GM12878 (cell line): ENCODE data around the gene FAM3B. TPM values are rescaled to one million over a fixed set of nuclear protein-coding genes. Genes with fewer than 3 reads are reported as not detected.

Experiments used
- ATAC-seq: fragments of 200-7000 bp; cut with Tn5 transposase; 3 replicates; pipeline ENCODE4 v1.9.1; 2020; ENCODE audit warnings: mild to moderate bottlenecking, moderate library complexity
- BruUV-seq: library from RNA; stranded (reverse); fragments of 400-500 nt; replicated peaks from 2 replicates; lab custom pipeline; 2021; lab: Mats Ljungman, UMichigan
- CTCF ChIA-PET: fragments of 300-600 bp; sonication (Branson Sonifier 250); formaldehyde crosslinking; extraction: SDS; loops from one replicate; lab custom pipeline; 2021; ENCODE audit warnings: inconsistent platforms; lab: Yijun Ruan, JAX
- POLR2A ChIA-PET: fragments of 350-600 bp; formaldehyde crosslinking; extraction: SDS; loops from one replicate; lab custom pipeline; 2021; ENCODE audit warnings: inconsistent platforms; lab: Charles Lee
- RAD21 ChIA-PET: fragments of 300-600 bp; sonication (Branson Sonifier 250); formaldehyde crosslinking; loops from one replicate; lab custom pipeline; 2023; ENCODE audit warnings: antibody characterized with exemption; ENCODE audit not compliant: unreplicated experiment; lab: Charles Lee
- SMC1A ChIA-PET: fragments of 300-600 bp; sonication (Branson Sonifier 250); formaldehyde crosslinking; loops from one replicate; lab custom pipeline; 2023; ENCODE audit not compliant: unreplicated experiment, uncharacterized antibody; lab: Charles Lee
- DNase-seq: peaks from one replicate; pipeline ENCODE4 v3.0.0-alpha.2; 2011; ENCODE audit warnings: low read depth, low spot score
- FAIRE-seq: peaks from 3 replicates; lab custom pipeline; 2011; peaks lifted over from hg19 to GRCh38; lab: Jason Lieb, UNC
- H2AFZ ChIP-seq: 2 replicates; pipeline ENCODE4 v1.6.0; 2011; ENCODE audit warnings: low read depth, low read length, control low read depth; ENCODE audit not compliant: control insufficient read depth
- H3K27ac ChIP-seq: 2 replicates; pipeline ENCODE4 v1.5.1; 2011; ENCODE audit warnings: control low read depth; ENCODE audit not compliant: control insufficient read depth, insufficient read depth
- H3K27me3 ChIP-seq, 2 experiments: replicated peaks in 1 of 2; 2 replicates each; pipeline versions ENCODE4 v1.6.0 to v1.6.1; 2011; ENCODE audit warnings: low read length in 1 of 2; ENCODE audit not compliant: control insufficient read depth in 2 of 2, insufficient read depth in 2 of 2
- H3K36me3 ChIP-seq, 2 experiments: 2 replicates each; pipeline ENCODE4 v1.5.1; 2011; ENCODE audit warnings: low read length in 1 of 2; ENCODE audit not compliant: control insufficient read depth in 2 of 2, insufficient read depth in 2 of 2
- H3K4me1 ChIP-seq: 2 replicates; pipeline ENCODE4 v1.6.1; 2011; ENCODE audit warnings: mild to moderate bottlenecking, low read length, moderate library complexity, mixed read lengths; ENCODE audit not compliant: control insufficient read depth, insufficient read depth
- H3K4me2 ChIP-seq: 2 replicates; pipeline ENCODE4 v1.6.0; 2011; ENCODE audit warnings: control low read depth; ENCODE audit not compliant: control insufficient read depth, insufficient read depth
- H3K4me3 ChIP-seq: fragments of 200-600 bp; sonication (generic); 2 replicates; pipeline ENCODE4 v1.5.1; 2016
- H3K79me2 ChIP-seq: 2 replicates; pipeline ENCODE4 v1.6.0; 2011; ENCODE audit warnings: low read length; ENCODE audit not compliant: control insufficient read depth, insufficient read depth
- H3K9ac ChIP-seq: 2 replicates; pipeline ENCODE4 v1.8.0; 2011; ENCODE audit warnings: low read length, control low read depth, mixed read lengths; ENCODE audit not compliant: control insufficient read depth, insufficient read depth
- H3K9me3 ChIP-seq: replicated peaks from 3 replicates; pipeline ENCODE4 v1.5.1; 2011; ENCODE audit warnings: mild to moderate bottlenecking, low read length; ENCODE audit not compliant: control insufficient read depth, insufficient read depth
- H4K20me1 ChIP-seq: 2 replicates; pipeline ENCODE4 v1.6.0; 2011; ENCODE audit not compliant: control insufficient read depth, insufficient read depth
- BACH1 ChIP-seq: fragments of 450-650 bp; IDR thresholded peaks from 2 replicates; pipeline ENCODE4 v1.6.1; 2017; ENCODE audit warnings: mild to moderate bottlenecking, borderline replicate concordance
- BRCA1 ChIP-seq: IDR thresholded peaks from 2 replicates; pipeline ENCODE4 v1.6.1; 2011; ENCODE audit warnings: low read depth, low read length, improper control_type of control experiment
- CBX5 ChIP-seq: sonication (generic); IDR thresholded peaks from 2 replicates; pipeline ENCODE4 v1.6.1; 2016; ENCODE audit warnings: low read depth, moderate library complexity, mild to moderate bottlenecking, inconsistent platforms
- CHD1 ChIP-seq: IDR thresholded peaks from 2 replicates; pipeline ENCODE4 v1.6.1; 2012; ENCODE audit warnings: low read depth, low read length, improper control_type of control experiment
- CREM ChIP-seq: IDR thresholded peaks from 2 replicates; pipeline ENCODE4 v1.6.1; 2014; ENCODE audit warnings: antibody characterized with exemption, low read depth
- FOXM1 ChIP-seq: IDR thresholded peaks from 2 replicates; pipeline ENCODE4 v1.6.1; 2012; ENCODE audit warnings: low read depth, mild to moderate bottlenecking, inconsistent platforms, low read length, moderate library complexity
- MYB ChIP-seq: fragments of 150-350 bp; IDR thresholded peaks from 2 replicates; pipeline ENCODE4 v1.6.1; 2014; ENCODE audit warnings: mild to moderate bottlenecking, low read depth, low read length, borderline replicate concordance
- NBN ChIP-seq: fragments of 450-650 bp; IDR thresholded peaks from 2 replicates; pipeline ENCODE4 v1.6.1; 2016
- RB1 ChIP-seq: fragments of 450-650 bp; formaldehyde crosslinking; IDR thresholded peaks from 2 replicates; pipeline ENCODE4 v1.6.1; 2017; ENCODE audit warnings: mild to moderate bottlenecking, borderline replicate concordance
- RBBP5 ChIP-seq: fragments of 200-600 bp; sonication (generic); conservative IDR thresholded peaks from 2 replicates; pipeline ENCODE4 v1.6.1; 2016
- RELB ChIP-seq: fragments of 450-650 bp; IDR thresholded peaks from 2 replicates; pipeline ENCODE4 v1.6.1; 2017; ENCODE audit warnings: low read depth, mild to moderate bottlenecking, moderate library complexity
- STAT1 ChIP-seq: fragments of 450-650 bp; conservative IDR thresholded peaks from 2 replicates; pipeline ENCODE4 v1.6.1; 2014; ENCODE audit warnings: antibody characterized with exemption, mild to moderate bottlenecking
- TCF3 ChIP-seq: IDR thresholded peaks from 2 replicates; pipeline ENCODE4 v1.6.1; 2012; ENCODE audit warnings: low read depth, mild to moderate bottlenecking, low read length, borderline replicate concordance; ENCODE audit not compliant: insufficient read depth
- USF1 ChIP-seq: IDR thresholded peaks from 2 replicates; pipeline ENCODE4 v1.6.1; 2011; ENCODE audit warnings: borderline replicate concordance, low read depth, mild to moderate bottlenecking, moderate library complexity, mixed read lengths, low read length; ENCODE audit not compliant: insufficient read depth; ENCODE audit errors: extremely low read length
- ZSCAN29 ChIP-seq: fragments of 450-650 bp; IDR thresholded peaks from 2 replicates; pipeline ENCODE4 v1.6.1; 2017; ENCODE audit warnings: mild to moderate bottlenecking, moderate library complexity
- WGBS: methylation state at CpG from one replicate; pipeline ENCODE4 v1.1.6; 2016; ENCODE audit warnings: low lambda C conversion rate; ENCODE audit not compliant: insufficient replicate concordance, insufficient coverage; ENCODE audit errors: missing lambda C conversion rate; 5-methylcytosine and 5-hydroxymethylcytosine counted together
- in situ Hi-C: fragments of 300-500 bp; cut with MboI; formaldehyde crosslinking; loops from 9 replicates; pipeline ENCODE4 v1.14.3; 2018; ENCODE audit warnings: mixed read lengths
- intact Hi-C: fragments of 100-400 bp; cut with micrococcal nuclease; formaldehyde crosslinking; loops from one replicate; pipeline ENCODE4 v1.14.2; 2022; ENCODE audit not compliant: unreplicated experiment
- polyA plus RNA-seq, 11 experiments: library from polyadenylated mRNA; depleted of rRNA in 4 of 11; unstranded in 6 of 11; stranded (reverse) in 5 of 11; fragments of >200 nt; fragmentation: Nextera tagmentation in 4 of 11; fragmentation: Illumina TruSeq in 1 of 11; extraction: Ambion mirVana in 4 of 11; extraction: Trizol in 1 of 11; gene quantifications; 1 replicate in 1 of 11; 2 replicates in 10 of 11; pipeline versions ENCODE4 v1.2.1 to v1.2.3, GENCODE V29; 2011 to 2016; ENCODE audit warnings: inconsistent platforms in 2 of 11, missing spikeins in 2 of 11, low read depth in 1 of 11
- total RNA-seq, 4 experiments: library from RNA; depleted of rRNA in 3 of 4; stranded (reverse); fragments of >200 nt in 3 of 4; fragmentation: Illumina TruSeq in 1 of 4; extraction: Trizol in 1 of 4; gene quantifications; 2 replicates each; pipeline versions ENCODE4 v1.2.1 to v1.2.3, GENCODE V29; 2013 to 2021
- TF ChIP-seq, protein P1 (sequence below): IDR thresholded peaks from 2 replicates; pipeline ENCODE4 v1.6.1; 2012; ENCODE audit warnings: mild to moderate bottlenecking, low read depth, low read length
- TF ChIP-seq, protein P2 (sequence below): fragments of 450-650 bp; IDR thresholded peaks from 2 replicates; pipeline ENCODE4 v1.6.1; 2017; ENCODE audit warnings: mild to moderate bottlenecking, low read depth, inconsistent platforms; ENCODE audit not compliant: poor library complexity, severe bottlenecking

The FAM3B gene
- total and polyA plus RNA-seq, 10 of the 15 experiments (the other 5 are each of a cell fraction or from before 2014, with no cell fraction given) = 0.12 TPM; not detected in 9

GRCh38 chr21:41294548-41295231 lies 21.9 kb upstream of the FAM3B start:
- ChIA-PET RAD21 (no interaction called here), CTCF (no interaction called here), POLR2A (no interaction called here), SMC1A (interaction anchor here (2.1 kb wide), 1 partner anchor 11 kb away, joined by 5 read pairs; no protein-coding TSS in a partner anchor)
- no peak overlapping the region for H3K4me3 ChIP-seq
- H2AFZ ChIP-seq = no peak overlapping the region
- H3K4me1 ChIP-seq = no peaks in the 10 kb centered on the region
- H3K4me2 ChIP-seq = no peak overlapping the region
- FAIRE-seq = no peak
- intact Hi-C loops = no loop called here
- BruUV-seq = no TSS peak
- H3K27ac ChIP-seq = no peak overlapping the region
- no peak overlapping the region for H3K9ac ChIP-seq
- in situ Hi-C loops = no loop called here
- H4K20me1 ChIP-seq = no peaks in the 10 kb centered on the region
- H3K9me3 ChIP-seq = no peaks in the 10 kb centered on the region; the same call in 2 of the 3 replicates
- no peaks in the 10 kb centered on the region for H3K36me3 ChIP-seq
- DNase-seq = no peak
- H3K27me3 ChIP-seq = no peaks in the 10 kb centered on the region
- WGBS = 48% methylated on average over 1 of the region's 1 CpG
- no peak for ATAC-seq
- no peaks in the 10 kb centered on the region for H3K79me2 ChIP-seq
- no peak for TF ChIP-seq RELB
- no peak for TF ChIP-seq CREM
- TF ChIP-seq, protein P1, sequence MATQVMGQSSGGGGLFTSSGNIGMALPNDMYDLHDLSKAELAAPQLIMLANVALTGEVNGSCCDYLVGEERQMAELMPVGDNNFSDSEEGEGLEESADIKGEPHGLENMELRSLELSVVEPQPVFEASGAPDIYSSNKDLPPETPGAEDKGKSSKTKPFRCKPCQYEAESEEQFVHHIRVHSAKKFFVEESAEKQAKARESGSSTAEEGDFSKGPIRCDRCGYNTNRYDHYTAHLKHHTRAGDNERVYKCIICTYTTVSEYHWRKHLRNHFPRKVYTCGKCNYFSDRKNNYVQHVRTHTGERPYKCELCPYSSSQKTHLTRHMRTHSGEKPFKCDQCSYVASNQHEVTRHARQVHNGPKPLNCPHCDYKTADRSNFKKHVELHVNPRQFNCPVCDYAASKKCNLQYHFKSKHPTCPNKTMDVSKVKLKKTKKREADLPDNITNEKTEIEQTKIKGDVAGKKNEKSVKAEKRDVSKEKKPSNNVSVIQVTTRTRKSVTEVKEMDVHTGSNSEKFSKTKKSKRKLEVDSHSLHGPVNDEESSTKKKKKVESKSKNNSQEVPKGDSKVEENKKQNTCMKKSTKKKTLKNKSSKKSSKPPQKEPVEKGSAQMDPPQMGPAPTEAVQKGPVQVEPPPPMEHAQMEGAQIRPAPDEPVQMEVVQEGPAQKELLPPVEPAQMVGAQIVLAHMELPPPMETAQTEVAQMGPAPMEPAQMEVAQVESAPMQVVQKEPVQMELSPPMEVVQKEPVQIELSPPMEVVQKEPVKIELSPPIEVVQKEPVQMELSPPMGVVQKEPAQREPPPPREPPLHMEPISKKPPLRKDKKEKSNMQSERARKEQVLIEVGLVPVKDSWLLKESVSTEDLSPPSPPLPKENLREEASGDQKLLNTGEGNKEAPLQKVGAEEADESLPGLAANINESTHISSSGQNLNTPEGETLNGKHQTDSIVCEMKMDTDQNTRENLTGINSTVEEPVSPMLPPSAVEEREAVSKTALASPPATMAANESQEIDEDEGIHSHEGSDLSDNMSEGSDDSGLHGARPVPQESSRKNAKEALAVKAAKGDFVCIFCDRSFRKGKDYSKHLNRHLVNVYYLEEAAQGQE = no peak
- no peak for TF ChIP-seq USF1
- no peak for TF ChIP-seq TCF3
- no peak for TF ChIP-seq STAT1
- no peak for TF ChIP-seq RB1
- no peak for TF ChIP-seq CHD1
- TF ChIP-seq, protein P2, sequence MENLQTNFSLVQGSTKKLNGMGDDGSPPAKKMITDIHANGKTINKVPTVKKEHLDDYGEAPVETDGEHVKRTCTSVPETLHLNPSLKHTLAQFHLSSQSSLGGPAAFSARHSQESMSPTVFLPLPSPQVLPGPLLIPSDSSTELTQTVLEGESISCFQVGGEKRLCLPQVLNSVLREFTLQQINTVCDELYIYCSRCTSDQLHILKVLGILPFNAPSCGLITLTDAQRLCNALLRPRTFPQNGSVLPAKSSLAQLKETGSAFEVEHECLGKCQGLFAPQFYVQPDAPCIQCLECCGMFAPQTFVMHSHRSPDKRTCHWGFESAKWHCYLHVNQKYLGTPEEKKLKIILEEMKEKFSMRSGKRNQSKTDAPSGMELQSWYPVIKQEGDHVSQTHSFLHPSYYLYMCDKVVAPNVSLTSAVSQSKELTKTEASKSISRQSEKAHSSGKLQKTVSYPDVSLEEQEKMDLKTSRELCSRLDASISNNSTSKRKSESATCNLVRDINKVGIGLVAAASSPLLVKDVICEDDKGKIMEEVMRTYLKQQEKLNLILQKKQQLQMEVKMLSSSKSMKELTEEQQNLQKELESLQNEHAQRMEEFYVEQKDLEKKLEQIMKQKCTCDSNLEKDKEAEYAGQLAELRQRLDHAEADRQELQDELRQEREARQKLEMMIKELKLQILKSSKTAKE = no peak
- no peak for TF ChIP-seq NBN
- no peak for TF ChIP-seq FOXM1
- no peak for TF ChIP-seq CBX5
- TF ChIP-seq BRCA1 = no peak
- TF ChIP-seq ZSCAN29 = no peak
- TF ChIP-seq MYB = no peak
- TF ChIP-seq RBBP5 = no peak
- no peak for TF ChIP-seq BACH1
